HepG2 (cell line): Measurements from ENCODE around the gene IL1RAPL1. TPM values are rescaled to one million over a fixed set of nuclear protein-coding genes. Genes with fewer than 3 reads are reported as not detected.

ENCODE experiments used
- ATAC-seq: fragments of 200-7000 bp; cut with Tn5 transposase; 3 replicates; pipeline ENCODE4 v1.9.1; 2020; ENCODE audit warnings: mild to moderate bottlenecking, moderate library complexity
- BruUV-seq: library from RNA; stranded (reverse); fragments of 400-500 nt; replicated peaks from 2 replicates; lab custom pipeline; 2021; lab: Mats Ljungman, UMichigan
- CTCF ChIA-PET: fragments of 300-600 bp; formaldehyde crosslinking; extraction: SDS; loops from one replicate; lab custom pipeline; 2021; ENCODE audit warnings: low total read pairs, inconsistent platforms, low intra/inter-chr PET ratio; lab: Yijun Ruan, JAX
- POLR2A ChIA-PET: fragments of 350-600 bp; sonication (Branson Sonifier 250); formaldehyde crosslinking; loops from one replicate; lab custom pipeline; 2020; ENCODE audit warnings: antibody characterized with exemption, inconsistent platforms; lab: Yijun Ruan, JAX
- DNase-seq: peaks from one replicate; pipeline ENCODE4 v3.0.0-alpha.2; 2015; ENCODE audit warnings: low spot score
- FAIRE-seq: peaks from 3 replicates; lab custom pipeline; 2011; peaks lifted over from hg19 to GRCh38; lab: Jason Lieb, UNC
- H2AFZ ChIP-seq: one replicate; pipeline ENCODE4 v1.6.1; 2011; ENCODE audit warnings: low read length, inconsistent platforms
- H3K27ac ChIP-seq: fragments of 300-600 bp; 3 replicates; pipeline ENCODE4 v1.8.0; 2011; ENCODE audit warnings: mixed run types, mild to moderate bottlenecking, mixed read lengths, low read length, inconsistent platforms; ENCODE audit not compliant: insufficient read depth; ENCODE audit errors: extremely low read length
- H3K27me3 ChIP-seq, 2 experiments: fragments of 200-600 bp in 1 of 2; 2 replicates in 1 of 2; 3 replicates in 1 of 2; pipeline versions ENCODE4 v1.6.0 to v1.8.0; 2011; ENCODE audit warnings: low read length in 2 of 2, mild to moderate bottlenecking in 2 of 2, moderate library complexity in 2 of 2, inconsistent platforms in 1 of 2; ENCODE audit not compliant: insufficient read depth in 2 of 2, control insufficient read depth in 1 of 2
- H3K36me3 ChIP-seq, 2 experiments: fragments of 200-600 bp in 1 of 2; replicated peaks in 1 of 2; 2 replicates in 1 of 2; 3 replicates in 1 of 2; pipeline versions ENCODE4 v1.5.1 to v1.8.0; 2011; ENCODE audit warnings: low read length in 2 of 2, inconsistent platforms in 1 of 2; ENCODE audit not compliant: insufficient read depth in 2 of 2, control insufficient read depth in 1 of 2
- H3K4me1 ChIP-seq: 2 replicates; pipeline ENCODE4 v1.5.1; 2012; ENCODE audit warnings: low read length, inconsistent platforms; ENCODE audit not compliant: insufficient read depth
- H3K4me2 ChIP-seq: 2 replicates; pipeline ENCODE4 v1.6.0; 2011; ENCODE audit warnings: low read depth, low read length, inconsistent platforms
- H3K4me3 ChIP-seq, 3 experiments: fragments of 200-600 bp in 1 of 3; sonication (generic), shearing (Covaris generic) in 1 of 3; replicated peaks in 1 of 3; 2 replicates each; pipeline ENCODE4 v1.5.1; 2011 to 2016; ENCODE audit warnings: low read length in 3 of 3, inconsistent platforms in 2 of 3, low read depth in 2 of 3, mild to moderate bottlenecking in 2 of 3, control low read depth in 1 of 3, mixed read lengths in 1 of 3; ENCODE audit not compliant: insufficient read depth in 1 of 3
- H3K79me2 ChIP-seq: one replicate; pipeline ENCODE4 v1.6.1; 2011; ENCODE audit warnings: low read length, inconsistent platforms; ENCODE audit not compliant: insufficient read depth
- H3K9ac ChIP-seq: 2 replicates; pipeline ENCODE4 v1.6.0; 2011; ENCODE audit warnings: mild to moderate bottlenecking, low read depth, low read length, inconsistent platforms; ENCODE audit not compliant: insufficient read depth
- H3K9me3 ChIP-seq: 2 replicates; pipeline ENCODE4 v1.5.1; 2012; ENCODE audit warnings: mild to moderate bottlenecking, low read length
- H4K20me1 ChIP-seq: 2 replicates; pipeline ENCODE4 v1.6.0; 2011; ENCODE audit warnings: inconsistent platforms, mild to moderate bottlenecking, low read length, moderate library complexity; ENCODE audit not compliant: insufficient read depth
- CBFB ChIP-seq: sonication (generic); formaldehyde crosslinking; IDR thresholded peaks from 2 replicates; pipeline ENCODE4 v1.4.0; 2020; ENCODE audit warnings: missing genetic modification reagents
- LCORL ChIP-seq, 2 experiments: fragments of 450-650 bp in 1 of 2; sonication (generic) in 1 of 2; formaldehyde crosslinking in 1 of 2; IDR thresholded peaks; 2 replicates each; pipeline versions ENCODE4 v1.5.0 to v1.6.1; 2017 to 2020; ENCODE audit warnings: antibody characterized with exemption in 1 of 2, missing genetic modification reagents in 1 of 2
- MXI1 ChIP-seq: IDR thresholded peaks from 3 replicates; pipeline ENCODE4 v1.6.1; 2012; ENCODE audit warnings: low read depth, low read length, inconsistent platforms, borderline replicate concordance
- PHF21A ChIP-seq: sonication (generic); formaldehyde crosslinking; IDR thresholded peaks from 2 replicates; pipeline ENCODE4 v1.5.0; 2020; ENCODE audit warnings: mild to moderate bottlenecking, missing genetic modification reagents
- PRDM15 ChIP-seq: sonication (generic); formaldehyde crosslinking; IDR thresholded peaks from 2 replicates; pipeline ENCODE4 v1.4.0; 2020; ENCODE audit warnings: missing genetic modification reagents
- SP2 ChIP-seq: sonication (generic); formaldehyde crosslinking; IDR thresholded peaks from 2 replicates; pipeline ENCODE4 v1.5.1; 2020; ENCODE audit warnings: mild to moderate bottlenecking, missing genetic modification reagents
- SSRP1 ChIP-seq: IDR thresholded peaks from 2 replicates; pipeline ENCODE4 v1.6.1; 2016; ENCODE audit warnings: control low read depth
- ZNF232 ChIP-seq: sonication (generic); formaldehyde crosslinking; IDR thresholded peaks from 2 replicates; pipeline ENCODE4 v1.4.0; 2020; ENCODE audit warnings: missing genetic modification reagents, borderline replicate concordance
- ZNF550 ChIP-seq: sonication (generic); formaldehyde crosslinking; IDR thresholded peaks from 2 replicates; pipeline ENCODE4 v1.4.0; 2020; ENCODE audit warnings: mild to moderate bottlenecking, missing genetic modification reagents, borderline replicate concordance
- ZNF772 ChIP-seq: sonication (generic); formaldehyde crosslinking; IDR thresholded peaks from 2 replicates; pipeline ENCODE4 v1.5.0; 2020; ENCODE audit warnings: mild to moderate bottlenecking, missing genetic modification reagents
- in situ Hi-C: cut with HindIII; loops from 2 replicates; pipeline ENCODE4 v1.10.0; 2017; ENCODE audit warnings: low pct_unique_long_range_greater_than_20kb; ENCODE audit not compliant: extremely low pct_ligation_motif_present
- intact Hi-C: fragments of 100-400 bp; cut with micrococcal nuclease; formaldehyde crosslinking; loops from one replicate; pipeline ENCODE4 v1.10.0; 2022; ENCODE audit not compliant: unreplicated experiment
- polyA plus RNA-seq, 8 experiments: library from polyadenylated mRNA; depleted of rRNA in 3 of 8; stranded (reverse) in 7 of 8; unstranded in 1 of 8; fragments of >200 nt; fragmentation: Illumina TruSeq in 4 of 8; extraction: Trizol in 4 of 8; gene quantifications; 2 replicates each; pipeline versions ENCODE4 v1.2.1 to v1.2.3, GENCODE V29; 2011 to 2016; ENCODE audit warnings: low read depth in 4 of 8, missing spikeins in 1 of 8, mixed read lengths in 1 of 8; ENCODE audit not compliant: insufficient read depth in 1 of 8
- total RNA-seq, 5 experiments: library from RNA; depleted of rRNA; stranded (reverse); fragments of >200 nt; fragmentation: Illumina TruSeq; extraction: Trizol; gene quantifications; 2 replicates each; pipeline ENCODE4 v1.2.3, GENCODE V29; 2016; ENCODE audit warnings: low read depth in 1 of 5
- TF ChIP-seq, protein P1 (sequence below): sonication (generic); formaldehyde crosslinking; IDR thresholded peaks from 2 replicates; pipeline ENCODE4 v1.5.0; 2020; ENCODE audit warnings: missing genetic modification reagents
- TF ChIP-seq, protein P2 (sequence below): sonication (generic); formaldehyde crosslinking; IDR thresholded peaks from 2 replicates; pipeline ENCODE4 v1.4.0; 2020; ENCODE audit warnings: missing genetic modification reagents, borderline replicate concordance

The IL1RAPL1 gene
- total and polyA plus RNA-seq, 2 of the 13 experiments (the other 11 are each of a cell fraction or from before 2014, with no cell fraction given), result 0.04 TPM; not detected in 1

GRCh38 chrX:29196501-29196900, 609.3 kb downstream of the IL1RAPL1 start:
- Histone ChIP-seq H3K79me2 (no peaks in the 10 kb centered on the region), H3K36me3 (no peaks in the 10 kb centered on the region), H3K9ac (no peak overlapping the region), H3K4me2 (no peak overlapping the region), H3K9me3 (no peaks in the 10 kb centered on the region), H3K4me3 (no peak overlapping the region), H3K27me3 (no peaks in the 10 kb centered on the region)
- POLR2A ChIA-PET, result no interaction called here
- no peak for DNase-seq
- TF ChIP-seq, protein P1, sequence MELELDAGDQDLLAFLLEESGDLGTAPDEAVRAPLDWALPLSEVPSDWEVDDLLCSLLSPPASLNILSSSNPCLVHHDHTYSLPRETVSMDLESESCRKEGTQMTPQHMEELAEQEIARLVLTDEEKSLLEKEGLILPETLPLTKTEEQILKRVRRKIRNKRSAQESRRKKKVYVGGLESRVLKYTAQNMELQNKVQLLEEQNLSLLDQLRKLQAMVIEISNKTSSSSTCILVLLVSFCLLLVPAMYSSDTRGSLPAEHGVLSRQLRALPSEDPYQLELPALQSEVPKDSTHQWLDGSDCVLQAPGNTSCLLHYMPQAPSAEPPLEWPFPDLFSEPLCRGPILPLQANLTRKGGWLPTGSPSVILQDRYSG (CRISPR knock-in tag), result no peak
- TF ChIP-seq ZNF772 (CRISPR knock-in tag), result no peak
- no peak for TF ChIP-seq ZNF232
- TF ChIP-seq LCORL (IDR thresholded peaks at IDR 0.05), result no peak
- no peak for TF ChIP-seq LCORL (CRISPR knock-in tag; IDR thresholded peaks at IDR 0.05)
- TF ChIP-seq ZNF550 (CRISPR knock-in tag), result no peak
- TF ChIP-seq MXI1, result no peak
- no peak for TF ChIP-seq PHF21A (CRISPR knock-in tag)
- no peak for TF ChIP-seq SSRP1 (CRISPR knock-in tag)
- TF ChIP-seq, protein P2, sequence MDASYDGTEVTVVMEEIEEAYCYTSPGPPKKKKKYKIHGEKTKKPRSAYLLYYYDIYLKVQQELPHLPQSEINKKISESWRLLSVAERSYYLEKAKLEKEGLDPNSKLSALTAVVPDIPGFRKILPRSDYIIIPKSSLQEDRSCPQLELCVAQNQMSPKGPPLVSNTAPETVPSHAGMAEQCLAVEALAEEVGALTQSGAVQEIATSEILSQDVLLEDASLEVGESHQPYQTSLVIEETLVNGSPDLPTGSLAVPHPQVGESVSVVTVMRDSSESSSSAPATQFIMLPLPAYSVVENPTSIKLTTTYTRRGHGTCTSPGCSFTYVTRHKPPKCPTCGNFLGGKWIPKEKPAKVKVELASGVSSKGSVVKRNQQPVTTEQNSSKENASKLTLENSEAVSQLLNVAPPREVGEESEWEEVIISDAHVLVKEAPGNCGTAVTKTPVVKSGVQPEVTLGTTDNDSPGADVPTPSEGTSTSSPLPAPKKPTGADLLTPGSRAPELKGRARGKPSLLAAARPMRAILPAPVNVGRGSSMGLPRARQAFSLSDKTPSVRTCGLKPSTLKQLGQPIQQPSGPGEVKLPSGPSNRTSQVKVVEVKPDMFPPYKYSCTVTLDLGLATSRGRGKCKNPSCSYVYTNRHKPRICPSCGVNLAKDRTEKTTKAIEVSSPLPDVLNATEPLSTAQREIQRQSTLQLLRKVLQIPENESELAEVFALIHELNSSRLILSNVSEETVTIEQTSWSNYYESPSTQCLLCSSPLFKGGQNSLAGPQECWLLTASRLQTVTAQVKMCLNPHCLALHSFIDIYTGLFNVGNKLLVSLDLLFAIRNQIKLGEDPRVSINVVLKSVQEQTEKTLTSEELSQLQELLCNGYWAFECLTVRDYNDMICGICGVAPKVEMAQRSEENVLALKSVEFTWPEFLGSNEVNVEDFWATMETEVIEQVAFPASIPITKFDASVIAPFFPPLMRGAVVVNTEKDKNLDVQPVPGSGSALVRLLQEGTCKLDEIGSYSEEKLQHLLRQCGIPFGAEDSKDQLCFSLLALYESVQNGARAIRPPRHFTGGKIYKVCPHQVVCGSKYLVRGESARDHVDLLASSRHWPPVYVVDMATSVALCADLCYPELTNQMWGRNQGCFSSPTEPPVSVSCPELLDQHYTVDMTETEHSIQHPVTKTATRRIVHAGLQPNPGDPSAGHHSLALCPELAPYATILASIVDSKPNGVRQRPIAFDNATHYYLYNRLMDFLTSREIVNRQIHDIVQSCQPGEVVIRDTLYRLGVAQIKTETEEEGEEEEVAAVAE (CRISPR knock-in tag), result no peak
- no peak for TF ChIP-seq CBFB (CRISPR knock-in tag)
- no peak for TF ChIP-seq SP2 (CRISPR knock-in tag)
- TF ChIP-seq PRDM15 (CRISPR knock-in tag), result no peak
- TF ChIP-seq, all 625 proteins: peak for 0
- CTCF ChIA-PET, result no interaction called here
- intact Hi-C loops (no loop called here), in situ Hi-C loops (no loop called here)
- BruUV-seq, result no TSS peak
- no peak for ATAC-seq
- no peak for FAIRE-seq
- Histone ChIP-seq H4K20me1 (no peaks in the 10 kb centered on the region), H3K4me1 (no peaks in the 10 kb centered on the region), H2AFZ (no peak overlapping the region), H3K27ac (no peak overlapping the region)
